HG03196 (cell line): Measurements from ENCODE around the gene AKNA.
"Not testable (repeated sequence)": the region's sequence is repeated elsewhere in the genome, so short reads cannot be mapped to it uniquely, and the experiment has no call there.

Source experiments
- ATAC-seq: cut with Tn5 transposase; IDR thresholded peaks from one replicate; pipeline ENCODE4 v1.9.1; 2021; ENCODE audit not compliant: unreplicated experiment

The AKNA gene

DNA sequence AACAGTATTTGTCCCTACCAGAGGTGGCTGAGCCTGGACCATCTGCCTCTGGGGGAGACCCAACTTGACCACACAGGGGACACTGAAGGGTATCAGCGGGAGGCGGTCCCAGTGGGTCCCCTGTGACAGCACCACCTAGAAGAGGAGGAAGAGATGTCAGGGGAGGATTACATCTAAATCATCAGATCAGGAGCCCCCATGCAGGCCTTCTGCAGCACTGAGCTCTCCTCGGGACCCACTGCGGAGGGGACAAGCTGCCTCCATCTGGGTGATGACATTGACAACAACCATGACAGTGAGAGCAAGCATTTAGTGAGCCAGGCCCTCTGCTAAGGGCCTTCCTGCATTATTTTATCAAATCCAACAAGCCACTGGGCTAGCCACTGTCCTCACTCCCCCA lies 45.8 kb downstream of the AKNA start:
- no peak for ATAC-seq

DNA sequence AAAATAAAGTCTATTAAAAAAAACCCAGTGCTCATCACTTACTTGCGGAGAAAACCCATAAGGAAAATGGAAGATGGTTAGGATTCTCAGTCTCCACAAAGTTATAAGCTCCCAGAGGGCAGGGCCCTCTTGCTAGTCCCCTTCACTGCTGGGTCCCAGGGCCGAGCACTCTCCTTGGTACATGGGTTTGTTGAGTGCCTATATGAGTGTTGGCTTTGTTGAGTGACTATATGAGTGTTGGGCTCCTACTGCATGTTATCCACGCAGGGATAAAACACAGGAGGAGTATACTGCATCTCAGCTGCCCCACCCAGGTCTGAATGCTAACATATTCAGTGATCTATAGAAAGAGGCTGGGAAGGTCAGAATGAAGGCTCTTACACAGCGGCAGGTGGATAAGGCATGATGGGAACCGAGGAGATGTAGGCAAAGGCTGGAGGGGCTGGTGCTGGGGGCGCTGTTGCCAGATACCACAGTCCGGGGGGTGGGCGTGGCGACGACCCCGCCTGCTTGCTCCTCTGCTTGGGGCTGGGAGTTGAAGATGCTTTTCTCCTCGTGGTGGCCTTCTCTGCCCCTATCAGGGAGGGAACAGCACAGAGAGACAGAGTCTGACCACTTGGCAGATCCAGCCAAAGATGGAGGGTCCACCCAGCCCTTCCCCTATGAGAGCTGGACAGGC lies 46.5 kb downstream of the AKNA start:
- ATAC-seq: no peak

DNA sequence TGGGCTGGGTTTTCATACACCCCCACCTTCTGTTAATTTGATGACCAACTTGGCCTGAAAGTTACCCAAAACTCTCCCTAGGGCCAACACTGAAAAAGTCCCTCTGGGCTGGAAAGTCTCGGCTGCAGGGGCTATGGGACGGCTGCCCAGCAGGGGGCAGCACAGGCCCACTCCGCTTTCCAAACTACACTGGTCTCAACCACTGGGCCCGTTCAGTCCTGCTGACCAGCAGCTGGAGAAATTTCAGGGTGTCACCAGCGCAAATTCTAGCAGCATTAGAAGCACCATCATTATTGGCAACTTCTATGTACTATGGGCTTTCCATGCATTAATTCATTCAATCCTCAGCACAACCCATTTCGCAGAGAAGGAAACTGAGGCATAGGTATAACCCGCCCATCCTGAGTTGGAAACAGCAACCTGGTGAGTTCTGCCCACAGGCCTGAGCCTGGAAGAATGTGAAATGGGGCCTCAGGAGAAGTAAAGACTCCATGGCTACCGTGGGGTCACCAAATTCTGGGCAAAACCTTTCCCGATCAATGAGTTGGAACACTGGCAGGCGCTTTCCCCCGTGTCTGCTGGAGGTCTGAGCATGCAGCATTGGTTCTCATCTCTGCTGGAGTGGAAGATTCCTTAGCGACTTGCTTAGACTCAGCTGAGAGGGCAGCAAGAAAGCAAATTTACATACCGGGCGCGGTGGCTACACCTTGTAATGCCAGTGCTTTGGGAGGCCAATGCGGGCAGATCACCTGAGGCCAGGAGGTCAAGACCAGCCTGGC lies 48.5 kb downstream of the AKNA start:
- no peak for ATAC-seq

DNA sequence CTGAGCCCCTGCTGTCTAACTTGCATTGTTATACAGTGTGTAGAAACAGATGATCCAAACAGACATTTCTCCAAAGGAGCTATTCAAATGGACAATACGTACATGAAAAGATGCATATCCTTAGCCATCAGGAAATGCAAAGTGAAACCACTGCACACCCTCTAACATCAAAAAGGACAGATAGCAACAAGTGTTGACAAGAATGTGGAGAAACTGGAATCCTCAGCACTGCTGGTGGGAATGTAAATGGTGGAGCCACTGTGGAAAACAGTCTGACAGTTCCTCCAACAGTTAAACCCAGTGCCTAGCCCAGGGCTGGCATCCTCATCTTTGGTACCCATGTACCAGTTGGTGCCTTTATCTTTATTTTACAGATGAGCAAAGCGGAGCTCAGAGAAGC lies 49.6 kb downstream of the AKNA start:
- no peak for ATAC-seq

DNA sequence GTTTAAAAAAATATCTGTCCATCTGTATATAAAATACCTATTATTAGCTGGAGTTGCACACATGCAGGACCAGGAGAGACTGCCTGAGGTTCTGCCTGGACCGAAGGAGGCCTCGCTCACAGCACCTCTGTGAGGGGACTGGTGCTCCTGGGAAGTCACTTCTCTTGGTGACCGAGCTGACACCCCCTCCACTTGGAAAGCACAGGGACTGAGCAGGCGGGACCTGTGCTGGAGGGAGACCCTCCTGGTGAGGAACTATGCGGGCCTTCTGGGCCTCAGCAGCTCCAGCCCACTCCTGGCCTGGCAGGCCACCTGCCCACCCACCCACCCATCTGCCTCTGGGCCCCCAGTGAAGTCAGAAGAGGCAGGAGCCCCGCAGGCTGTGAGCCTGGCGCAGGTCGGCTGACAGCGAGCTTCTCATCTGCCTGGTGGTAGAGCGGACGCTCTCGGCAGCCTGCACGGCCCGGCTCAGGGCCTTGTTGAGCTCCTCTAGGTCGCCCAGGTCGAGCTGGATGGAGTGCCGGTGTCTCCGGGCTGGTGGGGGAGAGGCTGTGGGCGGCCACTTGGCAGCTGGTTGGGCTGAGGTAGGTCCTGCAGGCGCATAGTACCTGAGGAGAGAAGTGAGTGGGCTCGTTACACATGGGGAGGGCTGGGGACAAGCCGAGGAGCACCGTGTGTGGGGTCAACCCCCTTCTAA lies 50.9 kb downstream of the AKNA start:
- ATAC-seq: no peak

DNA sequence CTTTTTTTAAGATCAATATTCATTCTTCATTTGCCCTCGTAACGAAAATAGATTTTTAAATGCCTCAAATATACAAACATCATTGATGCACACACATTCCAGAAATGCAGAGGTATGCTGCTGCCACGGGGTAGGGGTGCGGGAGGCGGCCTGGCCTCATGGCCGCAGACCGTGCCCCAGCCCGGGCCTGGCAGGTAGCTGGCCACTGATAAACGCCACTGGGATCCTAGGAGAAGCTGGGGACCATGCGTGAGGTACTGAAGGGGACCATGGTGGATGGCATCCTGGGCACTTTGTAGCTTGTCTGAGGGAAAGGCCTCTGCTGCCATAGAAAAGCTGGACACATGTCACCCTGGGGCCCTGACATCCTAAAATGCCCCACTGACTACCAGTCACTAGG lies 51.6 kb downstream of the AKNA start:
- no peak for ATAC-seq

DNA sequence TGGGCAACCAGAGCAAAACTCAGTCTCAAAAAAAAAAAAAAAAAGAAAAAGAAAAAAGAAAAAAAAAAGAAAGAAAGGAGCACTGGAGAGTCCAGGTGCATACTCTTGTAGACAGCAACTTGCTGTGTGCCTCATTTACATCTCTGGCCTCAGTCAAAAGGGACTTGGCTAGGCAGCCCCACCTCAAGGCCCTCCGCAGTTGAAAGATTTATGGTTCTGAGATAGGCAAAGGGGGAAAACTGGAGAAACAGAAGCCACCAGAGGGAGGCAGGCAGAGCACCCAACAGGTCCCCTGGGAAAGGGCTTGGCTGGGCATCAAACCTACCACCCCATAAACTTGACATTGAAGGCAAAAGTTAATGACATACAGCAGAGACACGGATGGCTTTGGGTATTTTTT lies 52.0 kb downstream of the AKNA start:
- no peak for ATAC-seq

DNA sequence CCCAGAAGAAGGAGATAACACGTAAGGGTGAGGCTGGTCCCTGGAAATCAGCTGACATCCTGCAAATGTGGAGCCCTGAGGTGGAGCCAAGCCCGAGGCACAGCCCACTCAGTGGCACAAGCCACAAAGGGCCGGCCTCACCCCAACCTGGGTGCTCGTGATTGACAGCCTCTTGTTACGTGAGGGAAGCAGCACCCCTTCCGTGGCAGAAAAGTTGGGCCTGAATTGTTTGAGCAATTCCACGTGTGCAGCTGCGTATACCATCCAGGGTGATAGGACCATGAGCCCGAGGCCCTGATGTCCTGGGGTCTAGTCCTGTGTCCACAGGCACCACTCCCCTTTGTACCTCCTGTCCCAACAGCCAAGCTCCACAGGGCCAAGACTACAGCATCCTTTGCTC lies 53.3 kb downstream of the AKNA start:
- ATAC-seq: no peak

DNA sequence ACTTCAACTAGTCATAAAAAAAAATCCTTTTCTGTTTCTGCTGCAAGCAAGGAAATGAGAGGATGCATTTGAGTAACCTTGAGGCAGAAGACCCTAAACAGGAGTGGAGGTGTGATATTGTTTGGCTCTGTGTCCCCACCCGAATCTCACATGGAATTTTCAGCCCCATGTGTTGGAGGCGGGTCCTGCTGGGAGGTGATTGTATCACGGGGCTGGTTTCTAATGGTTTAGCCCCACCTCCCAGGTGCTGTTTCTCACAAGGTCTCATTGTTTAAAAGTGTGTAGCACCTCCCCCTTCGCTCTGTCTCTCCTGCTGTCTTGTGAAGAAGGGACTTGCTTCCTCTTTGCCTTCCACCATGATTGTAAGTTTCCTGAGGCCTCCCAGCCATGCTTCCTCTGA lies 54.1 kb downstream of the AKNA start:
- ATAC-seq: not testable (repeated sequence)

DNA sequence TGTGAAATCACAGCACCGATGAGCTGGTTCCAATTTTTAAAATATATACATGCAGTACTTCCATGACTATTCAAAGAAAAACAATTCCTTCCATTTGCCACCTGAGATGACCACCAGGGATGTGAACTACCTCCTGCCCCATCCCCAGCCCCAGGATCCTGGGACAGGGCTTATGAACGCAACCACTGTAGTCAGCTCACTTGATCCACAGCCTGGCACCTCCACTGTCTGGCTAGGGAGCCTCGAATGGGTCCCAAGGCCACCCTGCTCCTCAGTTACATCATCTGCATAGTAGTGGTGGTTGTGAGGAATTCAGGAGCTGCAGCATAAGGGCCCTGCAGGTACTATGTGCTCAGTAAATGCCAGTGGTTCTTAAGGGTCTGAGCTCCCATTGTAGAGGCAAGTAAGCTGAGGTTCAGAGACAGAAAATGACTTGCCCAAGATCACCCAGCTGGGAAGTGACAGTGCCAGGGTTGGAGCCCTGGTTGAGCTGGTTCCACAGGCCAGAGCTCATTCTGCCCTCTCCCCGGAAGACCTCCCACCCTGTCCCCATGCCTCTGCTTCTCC lies 55.2 kb downstream of the AKNA start:
- ATAC-seq: not testable (repeated sequence)

DNA sequence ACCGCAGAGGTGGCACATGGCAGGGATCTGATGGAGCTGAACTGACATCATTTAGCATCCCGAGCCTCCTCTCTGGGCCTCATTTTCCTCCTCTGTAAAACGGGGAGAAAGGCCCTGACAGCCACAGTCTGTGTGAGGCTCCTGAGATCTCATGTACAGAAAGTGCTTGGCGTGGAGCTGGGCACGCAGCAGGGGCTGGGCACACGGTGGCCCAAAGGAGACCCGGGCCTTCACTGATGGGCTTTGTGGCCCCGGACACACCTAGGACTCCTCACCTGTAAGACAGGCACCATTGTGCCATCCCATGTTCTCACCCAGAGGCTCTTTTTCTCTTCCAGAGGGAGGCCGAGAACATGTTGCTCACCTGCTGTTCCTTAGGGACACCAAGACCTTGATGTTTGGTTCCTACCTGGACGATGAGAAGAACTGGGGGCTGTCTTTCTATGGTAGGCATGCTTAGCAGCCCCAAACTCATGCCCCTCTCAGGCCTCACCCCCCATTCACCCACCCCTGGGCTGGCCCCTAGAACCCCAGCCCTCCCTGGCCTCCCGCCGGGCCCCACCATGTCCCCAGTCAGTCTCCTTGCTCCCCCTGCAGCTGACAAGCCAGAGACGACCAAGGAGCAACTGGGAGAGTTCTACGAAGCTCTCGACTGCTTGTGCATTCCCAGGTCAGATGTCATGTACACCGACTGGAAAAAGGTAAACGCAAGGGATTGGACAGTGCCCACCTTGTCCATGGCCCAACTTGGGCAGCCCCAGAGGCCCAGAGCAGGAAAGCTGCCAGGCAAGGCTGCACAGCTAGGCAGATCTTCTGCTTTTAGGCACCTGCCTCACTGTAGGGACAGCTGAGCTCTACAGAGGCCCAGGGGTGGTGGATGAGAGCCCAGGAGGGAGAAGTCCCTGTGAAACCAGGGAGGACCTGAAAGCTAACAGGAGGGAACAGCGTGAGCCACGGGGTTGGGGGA lies 56.3 kb downstream of the AKNA start:
- ATAC-seq: not testable (repeated sequence)

DNA sequence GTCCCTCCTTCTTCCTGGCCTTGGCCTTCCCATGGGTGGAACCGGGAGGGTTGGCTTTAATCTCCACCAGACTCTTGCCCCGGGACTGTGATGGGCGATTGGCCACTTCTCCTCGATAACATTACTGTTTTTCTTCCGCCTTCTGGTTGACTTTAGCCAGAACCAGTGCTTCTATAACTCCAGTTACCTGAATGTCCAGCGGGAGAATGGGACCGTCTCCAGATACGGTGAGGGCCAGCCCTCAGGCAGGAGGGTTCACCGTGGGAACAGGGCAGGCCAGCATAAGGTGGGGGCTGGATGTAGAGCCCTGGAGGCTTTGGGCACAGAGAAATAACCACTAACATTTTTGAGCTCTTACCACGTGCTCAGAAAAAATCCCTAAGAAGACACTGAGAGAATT lies 57.1 kb downstream of the AKNA start:
- no peak for ATAC-seq

DNA sequence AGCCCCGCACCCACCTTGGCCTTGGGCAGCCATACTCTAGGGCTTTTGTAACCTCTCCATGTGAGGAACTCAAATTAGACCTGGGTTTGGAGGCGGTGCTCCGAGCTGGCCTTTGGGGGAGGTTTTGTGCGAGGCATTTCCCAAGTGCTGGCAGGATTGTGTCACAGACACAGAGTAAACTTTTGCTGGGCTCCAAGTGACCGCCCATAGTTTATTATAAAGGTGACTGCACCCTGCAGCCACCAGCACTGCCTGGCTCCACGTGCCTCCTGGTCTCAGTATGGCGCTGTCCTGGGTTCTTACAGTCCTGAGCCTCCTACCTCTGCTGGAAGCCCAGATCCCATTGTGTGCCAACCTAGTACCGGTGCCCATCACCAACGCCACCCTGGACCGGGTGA lies 58.2 kb downstream of the AKNA start, which contains the start of gene ORM2:
ORM2 (plus strand) TSS at position 245 of the 398 bp plus-strand sequence; CDS start at position 281, 36 bp downstream.
- not testable (repeated sequence) for ATAC-seq

DNA sequence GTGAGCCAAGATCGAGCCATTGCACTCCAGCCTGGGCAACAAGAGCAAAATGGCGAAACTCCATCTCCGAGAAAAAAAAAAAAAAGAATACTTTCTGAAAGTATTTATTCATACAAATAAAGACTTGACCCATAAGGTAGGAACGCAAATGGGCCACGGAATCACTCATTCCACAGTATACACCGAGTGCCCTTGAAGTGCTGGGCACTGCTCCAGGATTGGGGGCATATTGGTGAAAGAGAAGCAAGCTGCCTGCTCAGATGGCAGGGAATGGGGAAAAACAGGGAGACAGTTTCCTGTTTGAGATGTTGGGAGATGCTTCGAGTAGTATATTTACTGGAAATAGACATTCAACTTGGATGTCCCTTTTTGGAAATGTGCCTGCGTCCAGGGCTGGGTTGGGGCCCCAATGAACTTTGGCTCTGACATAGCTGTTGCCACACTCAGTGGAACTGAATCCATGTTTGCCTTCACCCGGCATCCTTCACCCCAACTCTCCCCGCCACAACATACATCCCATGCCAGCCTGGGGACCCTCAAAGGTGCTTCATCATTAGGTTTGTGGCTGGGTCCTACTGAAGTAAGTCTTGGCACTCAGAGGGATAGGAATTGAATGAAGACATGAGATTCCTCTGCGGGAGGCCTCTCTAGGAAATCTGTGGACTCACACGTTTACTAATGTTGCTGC lies 58.7 kb downstream of the AKNA start:
- not testable (repeated sequence) for ATAC-seq

DNA sequence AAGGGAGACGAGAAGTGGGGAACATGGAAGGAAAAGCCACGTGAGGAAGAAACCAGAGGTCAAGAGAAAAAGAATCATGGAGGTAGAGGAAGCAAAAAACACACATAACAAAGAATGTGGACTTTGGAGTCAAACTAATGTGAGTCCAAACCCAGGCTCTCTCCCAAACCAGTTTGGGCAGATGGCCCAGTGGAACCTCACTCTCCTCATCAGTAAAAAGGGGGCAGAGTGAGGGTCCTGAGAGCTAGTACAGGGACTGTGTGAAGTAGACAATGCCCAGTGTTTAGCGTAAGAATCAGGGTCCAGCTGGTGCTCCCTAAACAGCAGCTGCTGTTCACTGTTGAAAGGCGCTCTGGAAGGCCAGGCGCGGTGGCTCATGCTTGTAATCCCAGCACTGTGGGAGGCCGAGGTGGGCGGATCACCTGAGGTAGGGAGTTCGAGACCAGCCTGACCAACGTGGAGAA lies 59.4 kb downstream of the AKNA start:
- ATAC-seq: not testable (repeated sequence)

DNA sequence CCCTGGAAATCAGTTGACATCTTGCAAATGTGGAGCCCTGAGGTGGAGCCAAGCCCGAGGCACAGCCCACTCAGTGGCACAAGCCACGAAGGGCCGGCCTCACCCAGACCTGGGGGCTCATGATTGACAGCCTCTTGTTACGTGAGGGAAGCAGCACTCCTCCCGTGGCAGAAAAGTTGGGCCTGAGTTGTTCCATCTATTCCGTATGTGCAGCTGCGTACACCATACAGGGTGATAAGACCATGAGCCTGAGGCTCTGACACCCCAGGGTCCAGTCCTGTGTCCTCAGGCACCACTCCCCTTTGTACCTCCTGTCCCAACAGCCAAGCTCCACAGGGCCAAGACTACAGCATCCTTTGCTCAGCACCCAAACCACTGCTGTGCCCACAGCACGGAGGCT lies 60.0 kb downstream of the AKNA start:
- no peak for ATAC-seq

DNA sequence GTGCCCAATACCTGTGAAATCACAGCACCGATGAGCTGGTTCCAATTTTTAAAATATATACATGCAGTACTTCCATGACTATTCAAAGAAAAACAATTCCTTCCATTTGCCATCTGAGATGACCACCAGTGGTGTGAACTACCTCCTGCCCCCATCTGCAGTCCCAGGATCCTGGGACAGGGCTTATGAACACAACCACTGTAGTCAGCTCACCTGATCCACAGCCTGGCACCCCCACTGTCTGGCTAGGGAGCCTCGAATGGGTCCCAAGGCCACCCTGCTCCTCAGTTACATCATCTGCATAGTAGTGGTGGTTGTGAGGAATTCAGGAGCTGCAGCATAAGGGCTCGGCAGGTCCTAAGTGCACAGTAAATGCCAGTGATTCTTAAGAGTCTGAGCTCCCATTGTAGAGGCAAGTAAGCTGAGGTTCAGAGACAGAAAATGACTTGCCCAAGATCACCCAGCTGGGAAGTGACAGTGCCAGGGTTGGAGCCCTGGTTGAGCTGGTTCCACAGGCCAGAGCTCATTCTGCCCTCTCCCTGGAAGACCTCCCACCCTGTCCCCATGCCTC lies 62.0 kb downstream of the AKNA start:
- ATAC-seq: not testable (repeated sequence)

DNA sequence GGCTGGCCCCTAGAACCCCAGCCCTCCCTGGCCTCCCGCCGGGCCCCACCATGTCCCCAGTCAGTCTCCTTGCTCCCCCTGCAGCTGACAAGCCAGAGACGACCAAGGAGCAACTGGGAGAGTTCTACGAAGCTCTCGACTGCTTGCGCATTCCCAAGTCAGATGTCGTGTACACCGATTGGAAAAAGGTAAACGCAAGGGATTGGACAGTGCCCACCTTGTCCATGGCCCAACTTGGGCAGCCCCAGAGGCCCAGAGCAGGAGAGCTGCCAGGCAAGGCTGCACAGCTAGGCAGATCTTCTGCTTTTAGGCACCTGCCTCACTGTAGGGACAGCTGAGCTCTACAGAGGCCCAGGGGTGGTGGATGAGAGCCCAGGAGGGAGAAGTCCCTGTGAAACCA lies 62.8 kb downstream of the AKNA start:
- ATAC-seq: not testable (repeated sequence)

DNA sequence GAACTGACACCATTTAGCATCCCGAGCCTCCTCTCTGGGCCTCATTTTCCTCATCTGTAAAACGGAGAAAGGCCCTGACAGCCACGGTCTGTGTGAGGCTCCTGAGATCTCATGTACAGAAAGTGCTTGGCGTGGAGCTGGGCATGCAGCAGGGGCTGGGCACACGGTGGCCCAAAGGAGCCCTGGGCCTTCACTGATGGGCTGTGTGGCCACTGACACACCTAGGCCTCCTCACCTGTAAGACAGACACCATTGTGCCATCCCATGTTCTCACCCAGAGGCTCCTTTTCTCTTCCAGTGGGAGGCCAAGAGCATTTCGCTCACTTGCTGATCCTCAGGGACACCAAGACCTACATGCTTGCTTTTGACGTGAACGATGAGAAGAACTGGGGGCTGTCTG lies 63.3 kb downstream of the AKNA start:
- ATAC-seq: no peak
